Hematopoietic multipotent progenitor cell treated with erythropoietin and hydrocortisone succinate and interleukin-3 and kit ligand, for 6 days (in vitro differentiated cells): Measurements from ENCODE around the gene ALOX15B.
"Not testable (repeated sequence)": the region's sequence is repeated elsewhere in the genome, so short reads cannot be mapped to it uniquely, and the experiment has no call there.

Experiments used
- DNase-seq: peaks from one replicate; pipeline ENCODE4 v3.0.0-alpha.2; 2015

Gene ALOX15B

GRCh38 chr17:8041249-8041928, 2.5 kb downstream of the ALOX15B start:
- peak; percentile 89 for DNase-seq

GRCh38 chr17:8041979-8042378, 3.1 kb downstream of the ALOX15B start:
- no peak for DNase-seq

- no peak for DNase-seq
Measured at GRCh38 chr17:8044819-8045810, 6.3 kb downstream of the ALOX15B start.

GRCh38 chr17:8046306-8046928, 7.6 kb downstream of the ALOX15B start:
- DNase-seq, result no peak

GRCh38 chr17:8046929-8047768, 8.3 kb downstream of the ALOX15B start:
- no peak for DNase-seq

GRCh38 chr17:8047769-8048110, 8.9 kb downstream of the ALOX15B start:
- no peak for DNase-seq

- DNase-seq, result no peak
Measured at GRCh38 chr17:8048236-8048635, 9.4 kb downstream of the ALOX15B start.

GRCh38 chr17:8048736-8049135, 9.9 kb downstream of the ALOX15B start:
- no peak for DNase-seq

- DNase-seq, result no peak
Measured at GRCh38 chr17:8051831-8052230, 13.0 kb downstream of the ALOX15B start.

GRCh38 chr17:8052256-8053252, 13.7 kb downstream of the ALOX15B start:
- no peak for DNase-seq

GRCh38 chr17:8053600-8053999, 14.7 kb downstream of the ALOX15B start:
- no peak for DNase-seq

GRCh38 chr17:8055851-8056231, 17.0 kb downstream of the ALOX15B start:
- DNase-seq, result no peak

GRCh38 chr17:8056232-8056975, 17.5 kb downstream of the ALOX15B start:
- peak; percentile 83 for DNase-seq

GRCh38 chr17:8056976-8057625, 18.2 kb downstream of the ALOX15B start:
- DNase-seq, result no peak

GRCh38 chr17:8057691-8058114, 18.8 kb downstream of the ALOX15B start:
- DNase-seq, result peak; percentile 97

GRCh38 chr17:8059131-8059530, 20.3 kb downstream of the ALOX15B start:
- no peak for DNase-seq

- peak; percentile 91 for DNase-seq
Measured at GRCh38 chr17:8060274-8060673, 21.4 kb downstream of the ALOX15B start.

GRCh38 chr17:8061851-8062250, 23.0 kb downstream of the ALOX15B start:
- DNase-seq, result not testable (repeated sequence)

- DNase-seq, result peak; percentile 94
Measured at GRCh38 chr17:8062435-8062806, 23.6 kb downstream of the ALOX15B start.
